ENCODE measurements around the gene MYBPH. TPM values are rescaled to one million over a fixed set of nuclear protein-coding genes. Genes with fewer than 3 reads are reported as not detected.

Gene MYBPH
- polyA plus RNA-seq, 2 donors = not detected

DNA sequence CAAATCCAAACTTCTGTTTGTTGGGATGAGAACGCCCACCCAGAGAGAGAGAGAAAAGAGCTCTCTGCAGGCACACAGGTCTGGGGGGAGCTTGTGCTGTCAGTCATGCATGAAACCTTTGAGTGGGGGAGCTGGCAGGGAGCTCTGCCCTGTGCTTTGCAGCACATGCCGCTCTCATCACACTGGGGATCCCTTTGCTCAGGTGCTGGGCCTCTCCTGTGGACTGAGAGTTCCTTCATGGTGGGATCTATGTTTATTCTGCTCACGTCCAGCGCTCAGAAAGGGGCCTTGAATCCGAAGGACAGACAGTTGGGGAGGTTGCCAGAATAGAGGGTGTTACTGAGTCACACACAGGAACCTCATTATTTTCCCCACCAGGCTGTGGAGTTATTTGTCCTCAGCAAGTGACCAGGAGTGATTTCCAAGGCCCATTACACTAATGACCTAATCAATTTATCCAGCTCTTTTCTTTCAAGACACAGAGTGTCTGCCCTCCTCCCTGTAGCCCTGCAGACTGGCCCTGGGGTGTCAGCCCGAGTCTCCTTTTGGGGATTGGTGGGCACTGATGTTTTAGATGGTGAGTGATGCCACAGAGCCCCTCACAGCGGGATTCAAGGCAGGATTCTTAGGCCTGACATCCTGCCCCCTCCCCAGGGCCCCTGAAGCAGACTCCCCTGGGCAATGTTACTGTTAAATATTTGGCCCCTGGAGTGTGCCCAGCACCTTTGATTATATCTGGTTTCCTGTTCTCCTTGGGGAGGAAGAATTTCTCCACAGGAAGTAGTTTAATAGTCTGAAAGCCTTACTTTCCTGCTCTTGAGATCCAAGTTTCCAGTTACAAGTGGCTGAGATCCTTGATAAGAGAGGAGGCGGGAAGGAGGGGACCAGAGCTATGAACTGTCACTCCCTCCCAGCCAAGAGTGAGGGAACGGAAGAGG lies 22.3 kb downstream of the MYBPH start:
- 81% methylated on average over 9 of the region's 9 CpGs for WGBS, 2 donors
- Histone ChIP-seq H3K9me3 (ENCODE audit: control insufficient read depth in 2 of 2, insufficient read depth in 1 of 2, low read depth in 1 of 2, low read length in 1 of 2) (no peaks in the 10 kb centered on the region), H3K27me3 (ENCODE audit: control insufficient read depth in 1 of 2, insufficient read depth in 2 of 2, low read length in 2 of 2) (no peaks in the 10 kb centered on the region), H3K4me3 (ENCODE audit: low read depth in 1 of 2, low read length in 2 of 2) (no peak overlapping the region), H3K36me3 (ENCODE audit: control insufficient read depth in 2 of 2, insufficient read depth in 2 of 2, low read length in 1 of 2) (no peaks in the 10 kb centered on the region), H3K27ac (ENCODE audit: low read depth in 2 of 2, low read length in 1 of 2) (no peak overlapping the region), H3K4me1 (ENCODE audit: control insufficient read depth in 2 of 2, insufficient read depth in 2 of 2, low read length in 1 of 2) (no peaks in the 10 kb centered on the region)

- Histone ChIP-seq H3K4me1 (ENCODE audit: control insufficient read depth in 2 of 2, insufficient read depth in 2 of 2, low read length in 1 of 2) (no peaks in the 10 kb centered on the region), H3K36me3 (ENCODE audit: control insufficient read depth in 2 of 2, insufficient read depth in 2 of 2, low read length in 1 of 2) (no peaks in the 10 kb centered on the region), H3K4me3 (ENCODE audit: low read depth in 1 of 2, low read length in 2 of 2) (no peak overlapping the region), H3K27me3 (ENCODE audit: control insufficient read depth in 1 of 2, insufficient read depth in 2 of 2, low read length in 2 of 2) (no peaks in the 10 kb centered on the region), H3K9me3 (ENCODE audit: control insufficient read depth in 2 of 2, insufficient read depth in 1 of 2, low read depth in 1 of 2, low read length in 1 of 2) (no peaks in the 10 kb centered on the region), H3K27ac (ENCODE audit: low read depth in 2 of 2, low read length in 1 of 2) (no peak overlapping the region)
- WGBS, 2 donors = 62 to 79% methylated on average over 10 of the region's 10 CpGs
Observed at GRCh38 chr1:203152158-203153034, 23.2 kb downstream of the MYBPH start.

DNA sequence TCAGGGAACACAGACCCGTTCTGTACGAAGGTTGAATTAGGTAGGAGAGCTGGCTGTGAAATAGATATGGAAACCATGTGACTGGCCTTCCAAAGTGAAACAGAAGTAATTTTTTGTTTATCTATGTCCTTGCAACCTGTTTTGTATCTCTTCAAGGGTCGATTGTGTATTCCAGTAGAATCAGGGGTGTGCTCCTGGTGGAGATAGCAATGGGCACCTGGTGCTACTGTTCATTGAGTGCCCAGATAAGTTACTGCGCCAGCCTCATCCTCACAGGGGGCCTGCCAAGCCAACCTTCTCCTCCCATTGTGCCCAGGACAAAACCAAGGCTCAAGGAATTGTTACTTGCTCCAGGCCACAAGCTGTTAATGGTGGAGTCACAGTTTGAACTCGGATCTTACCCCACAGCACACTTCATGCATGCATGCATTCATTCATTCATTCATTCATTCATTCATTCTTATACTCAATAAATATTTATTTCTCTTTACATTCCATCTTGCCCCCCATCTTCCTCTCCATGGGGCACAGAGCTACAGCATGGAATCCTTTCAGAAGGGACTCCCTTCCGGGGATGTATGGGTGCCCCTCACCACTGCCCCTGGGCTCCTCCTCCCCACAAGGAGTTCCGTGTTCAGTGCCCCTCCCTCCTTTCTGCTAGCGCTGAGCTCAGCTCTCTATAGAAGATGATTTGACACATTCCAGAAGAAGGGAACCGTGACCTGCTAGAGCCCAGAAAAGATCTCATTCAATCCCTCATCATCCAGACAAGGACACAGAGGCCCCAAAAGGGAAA lies 24.1 kb downstream of the MYBPH start:
- H3K36me3 ChIP-seq (ENCODE audit: control insufficient read depth in 2 of 2, insufficient read depth in 2 of 2, low read length in 1 of 2) = no peaks in the 10 kb centered on the region
- no peak overlapping the region for H3K4me3 ChIP-seq (ENCODE audit: low read depth in 1 of 2, low read length in 2 of 2)
- WGBS, 2 donors = 62 to 64% methylated on average over 9 of the region's 9 CpGs
- H3K27me3 ChIP-seq (ENCODE audit: control insufficient read depth in 1 of 2, insufficient read depth in 2 of 2, low read length in 2 of 2) = no peaks in the 10 kb centered on the region
- no peak overlapping the region for H3K27ac ChIP-seq (ENCODE audit: low read depth in 2 of 2, low read length in 1 of 2)
- no peaks in the 10 kb centered on the region for H3K9me3 ChIP-seq (ENCODE audit: control insufficient read depth in 2 of 2, insufficient read depth in 1 of 2, low read depth in 1 of 2, low read length in 1 of 2)
- H3K4me1 ChIP-seq (ENCODE audit: control insufficient read depth in 2 of 2, insufficient read depth in 2 of 2, low read length in 1 of 2) = no peaks in the 10 kb centered on the region

DNA sequence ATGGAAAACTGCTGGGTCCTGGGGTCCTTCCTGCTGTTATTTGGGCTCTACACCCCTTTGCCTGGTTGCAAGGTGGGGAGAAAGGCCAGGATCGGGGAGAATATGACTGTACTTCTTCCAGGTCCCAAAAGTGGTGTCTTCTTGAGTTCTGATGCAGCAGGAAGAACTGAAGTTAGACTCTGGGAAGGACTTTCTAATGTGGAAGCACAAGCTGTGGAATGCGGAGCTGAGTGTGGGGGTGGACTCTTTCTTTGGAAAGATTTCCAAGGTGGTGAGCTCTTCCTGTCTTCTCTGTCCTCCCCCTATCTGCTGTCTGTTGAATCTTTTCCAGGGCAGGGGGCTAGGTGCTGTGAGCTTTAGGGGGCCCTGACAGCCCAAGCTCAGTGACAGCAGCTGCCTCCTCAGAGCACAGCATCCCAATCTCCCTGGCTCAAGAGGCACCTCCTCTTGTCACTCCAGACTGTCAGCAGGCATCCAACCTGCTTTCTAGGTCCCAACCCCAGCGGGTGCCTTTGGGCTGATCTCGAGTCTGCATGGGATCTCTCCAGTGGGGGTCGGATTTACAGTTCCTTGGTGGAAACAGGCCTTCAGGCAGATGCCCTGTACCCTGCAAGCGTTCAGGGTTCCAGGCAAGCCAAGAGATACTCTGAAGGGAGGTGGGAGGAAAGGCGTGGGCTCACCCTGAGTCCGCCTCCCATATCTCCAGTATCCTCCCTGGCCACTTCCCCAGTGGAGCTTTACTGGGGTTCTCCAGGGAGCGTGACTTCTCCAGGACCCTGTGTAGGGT lies 24.9 kb downstream of the MYBPH start:
- Histone ChIP-seq H3K27me3 (ENCODE audit: control insufficient read depth in 1 of 2, insufficient read depth in 2 of 2, low read length in 2 of 2) (no peaks in the 10 kb centered on the region), H3K27ac (ENCODE audit: low read depth in 2 of 2, low read length in 1 of 2) (no peak overlapping the region), H3K4me3 (ENCODE audit: low read depth in 1 of 2, low read length in 2 of 2) (no peak overlapping the region), H3K36me3 (ENCODE audit: control insufficient read depth in 2 of 2, insufficient read depth in 2 of 2, low read length in 1 of 2) (no peaks in the 10 kb centered on the region), H3K9me3 (ENCODE audit: control insufficient read depth in 2 of 2, insufficient read depth in 1 of 2, low read depth in 1 of 2, low read length in 1 of 2) (no peaks in the 10 kb centered on the region), H3K4me1 (ENCODE audit: control insufficient read depth in 2 of 2, insufficient read depth in 2 of 2, low read length in 1 of 2) (no peaks in the 10 kb centered on the region)
- 77 to 83% methylated on average over 9 of the region's 9 CpGs for WGBS, 2 donors

DNA sequence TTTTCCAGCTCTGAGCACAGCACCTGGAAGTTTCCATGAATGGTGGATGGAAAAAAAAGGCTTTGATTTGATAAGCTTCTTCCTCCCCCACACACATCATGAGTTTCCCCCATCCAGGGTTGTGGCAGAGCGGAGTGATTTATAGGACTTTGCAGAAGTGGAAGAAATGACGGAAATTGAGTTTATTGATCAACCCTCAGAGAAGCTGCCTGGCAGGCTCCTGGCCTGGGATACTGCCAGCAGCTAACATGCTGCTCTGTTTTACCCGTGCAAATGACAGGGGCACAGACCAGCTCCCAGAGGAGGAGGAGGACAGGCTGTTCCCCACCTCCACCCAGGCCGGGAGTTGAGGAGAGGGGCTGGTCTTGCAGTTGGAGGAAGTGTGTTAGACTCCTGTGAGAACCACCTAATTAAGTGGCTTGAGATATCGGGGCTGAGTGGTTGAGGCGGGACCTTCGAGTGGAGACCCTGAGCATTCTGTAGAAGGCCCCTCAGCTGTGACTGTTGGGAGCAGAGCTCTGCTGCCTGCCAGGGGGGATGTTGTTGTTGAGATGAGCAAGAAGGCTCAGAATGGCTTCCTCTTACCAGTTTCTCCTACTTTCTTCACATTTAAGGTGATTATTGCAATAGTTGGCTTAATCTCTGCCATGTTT lies 26.3 kb downstream of the MYBPH start:
- no peaks in the 10 kb centered on the region for H3K27me3 ChIP-seq (ENCODE audit: control insufficient read depth in 1 of 2, insufficient read depth in 2 of 2, low read length in 2 of 2)
- WGBS, 2 donors = 60 to 77% methylated on average over 7 of the region's 7 CpGs
- H3K36me3 ChIP-seq (ENCODE audit: control insufficient read depth in 2 of 2, insufficient read depth in 2 of 2, low read length in 1 of 2) = no peaks in the 10 kb centered on the region
- H3K27ac ChIP-seq (ENCODE audit: low read depth in 2 of 2, low read length in 1 of 2) = no peak overlapping the region
- H3K9me3 ChIP-seq (ENCODE audit: control insufficient read depth in 2 of 2, insufficient read depth in 1 of 2, low read depth in 1 of 2, low read length in 1 of 2) = no peaks in the 10 kb centered on the region
- H3K4me3 ChIP-seq (ENCODE audit: low read depth in 1 of 2, low read length in 2 of 2) = no peak overlapping the region
- no peaks in the 10 kb centered on the region for H3K4me1 ChIP-seq (ENCODE audit: control insufficient read depth in 2 of 2, insufficient read depth in 2 of 2, low read length in 1 of 2)

GRCh38 chr1:203148579-203148978 lies 27.0 kb downstream of the MYBPH start:
- Histone ChIP-seq H3K27me3 (ENCODE audit: control insufficient read depth in 1 of 2, insufficient read depth in 2 of 2, low read length in 2 of 2) (no peaks in the 10 kb centered on the region), H3K9me3 (ENCODE audit: control insufficient read depth in 2 of 2, insufficient read depth in 1 of 2, low read depth in 1 of 2, low read length in 1 of 2) (no peaks in the 10 kb centered on the region), H3K4me3 (ENCODE audit: low read depth in 1 of 2, low read length in 2 of 2) (no peak overlapping the region), H3K27ac (ENCODE audit: low read depth in 2 of 2, low read length in 1 of 2) (no peak overlapping the region), H3K36me3 (ENCODE audit: control insufficient read depth in 2 of 2, insufficient read depth in 2 of 2, low read length in 1 of 2) (no peaks in the 10 kb centered on the region), H3K4me1 (ENCODE audit: control insufficient read depth in 2 of 2, insufficient read depth in 2 of 2, low read length in 1 of 2) (no peaks in the 10 kb centered on the region)
- 89 to 91% methylated on average over 12 of the region's 12 CpGs for WGBS, 2 donors

GRCh38 chr1:203148127-203148526 lies 27.5 kb downstream of the MYBPH start:
- Histone ChIP-seq H3K36me3 (ENCODE audit: control insufficient read depth in 2 of 2, insufficient read depth in 2 of 2, low read length in 1 of 2) (no peaks in the 10 kb centered on the region), H3K4me3 (ENCODE audit: low read depth in 1 of 2, low read length in 2 of 2) (no peak overlapping the region), H3K9me3 (ENCODE audit: control insufficient read depth in 2 of 2, insufficient read depth in 1 of 2, low read depth in 1 of 2, low read length in 1 of 2) (no peaks in the 10 kb centered on the region), H3K27me3 (ENCODE audit: control insufficient read depth in 1 of 2, insufficient read depth in 2 of 2, low read length in 2 of 2) (no peaks in the 10 kb centered on the region), H3K27ac (ENCODE audit: low read depth in 2 of 2, low read length in 1 of 2) (no peak overlapping the region), H3K4me1 (ENCODE audit: control insufficient read depth in 2 of 2, insufficient read depth in 2 of 2, low read length in 1 of 2) (no peaks in the 10 kb centered on the region)
- WGBS, 2 donors = 89 to 96% methylated on average over 5 of the region's 5 CpGs

DNA sequence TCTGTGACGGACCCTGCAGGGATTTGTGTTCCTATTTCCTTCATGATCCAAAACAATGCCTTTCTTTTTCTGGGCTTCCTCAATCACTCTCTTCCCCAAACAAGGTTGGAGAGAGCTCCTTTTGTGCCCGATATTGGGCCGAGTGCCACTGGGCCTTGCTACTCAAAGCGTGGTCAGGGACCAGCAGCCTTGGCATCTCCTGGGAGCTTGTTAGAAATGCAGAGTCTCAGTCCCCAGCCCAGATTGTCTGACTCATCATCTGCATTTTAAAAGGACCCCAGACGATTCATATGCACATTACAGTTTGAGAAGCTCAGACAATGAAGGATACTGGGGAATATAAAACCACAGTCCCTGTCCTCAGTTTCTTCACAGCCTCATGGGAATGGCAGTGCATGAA lies 28.2 kb downstream of the MYBPH start:
- no peak overlapping the region for H3K27ac ChIP-seq (ENCODE audit: low read depth in 2 of 2, low read length in 1 of 2)
- no peaks in the 10 kb centered on the region for H3K27me3 ChIP-seq (ENCODE audit: control insufficient read depth in 1 of 2, insufficient read depth in 2 of 2, low read length in 2 of 2)
- no peaks in the 10 kb centered on the region for H3K4me1 ChIP-seq (ENCODE audit: control insufficient read depth in 2 of 2, insufficient read depth in 2 of 2, low read length in 1 of 2)
- no peaks in the 10 kb centered on the region for H3K36me3 ChIP-seq (ENCODE audit: control insufficient read depth in 2 of 2, insufficient read depth in 2 of 2, low read length in 1 of 2)
- H3K4me3 ChIP-seq (ENCODE audit: low read depth in 1 of 2, low read length in 2 of 2) = no peak overlapping the region
- WGBS, 2 donors = 81 to 83% methylated on average over 5 of the region's 5 CpGs
- no peaks in the 10 kb centered on the region for H3K9me3 ChIP-seq (ENCODE audit: control insufficient read depth in 2 of 2, insufficient read depth in 1 of 2, low read depth in 1 of 2, low read length in 1 of 2)
